Skeletal muscle tissue (tissue), 4 donors: ENCODE results near the gene PRKACB. TPM values are rescaled to one million over a fixed set of nuclear protein-coding genes. Genes with fewer than 3 reads are reported as not detected.
"Not testable (repeated sequence)": the region's sequence is repeated elsewhere in the genome, so short reads cannot be mapped to it uniquely, and the experiment has no call there.

Experiments
- H3K27ac ChIP-seq: one replicate; pipeline ENCODE4 v1.7.0; 2013; ENCODE audit warnings: mild to moderate bottlenecking, low read depth, low read length, inconsistent platforms
- H3K27me3 ChIP-seq, 3 donors: one replicate each; pipeline ENCODE4 v1.7.0; 2013; ENCODE audit warnings: low read length in 3 of 3; ENCODE audit not compliant: control insufficient read depth in 3 of 3, insufficient read depth in 3 of 3
- H3K36me3 ChIP-seq, 3 donors: one replicate each; pipeline ENCODE4 v1.7.0; 2013; ENCODE audit warnings: low read length in 3 of 3; ENCODE audit not compliant: control insufficient read depth in 3 of 3, insufficient read depth in 3 of 3
- H3K4me1 ChIP-seq, 3 donors: one replicate each; pipeline ENCODE4 v1.7.0; 2013; ENCODE audit warnings: low read length in 3 of 3, mild to moderate bottlenecking in 3 of 3; ENCODE audit not compliant: control insufficient read depth in 3 of 3, insufficient read depth in 3 of 3
- H3K4me3 ChIP-seq, 3 donors: one replicate each; pipeline ENCODE4 v1.7.0; 2013; ENCODE audit warnings: low read length in 3 of 3
- H3K9ac ChIP-seq, 3 donors: one replicate each; pipeline ENCODE4 v1.7.0; 2013; ENCODE audit warnings: low read length in 3 of 3, mild to moderate bottlenecking in 3 of 3, moderate library complexity in 2 of 3, low read depth in 1 of 3
- H3K9me3 ChIP-seq, 3 donors: one replicate each; pipeline ENCODE4 v1.7.0; 2013; ENCODE audit warnings: low read length in 3 of 3; ENCODE audit not compliant: control insufficient read depth in 3 of 3
- total RNA-seq: library from RNA; depleted of rRNA; stranded (reverse); fragments of >200 nt; gene quantifications from one replicate; pipeline ENCODE4 v1.2.3, GENCODE V29; 2014
- donor health status: Osteomylitis.

Gene PRKACB
- total RNA-seq, 1 donor from 2014 or later, result 26.1 TPM

DNA sequence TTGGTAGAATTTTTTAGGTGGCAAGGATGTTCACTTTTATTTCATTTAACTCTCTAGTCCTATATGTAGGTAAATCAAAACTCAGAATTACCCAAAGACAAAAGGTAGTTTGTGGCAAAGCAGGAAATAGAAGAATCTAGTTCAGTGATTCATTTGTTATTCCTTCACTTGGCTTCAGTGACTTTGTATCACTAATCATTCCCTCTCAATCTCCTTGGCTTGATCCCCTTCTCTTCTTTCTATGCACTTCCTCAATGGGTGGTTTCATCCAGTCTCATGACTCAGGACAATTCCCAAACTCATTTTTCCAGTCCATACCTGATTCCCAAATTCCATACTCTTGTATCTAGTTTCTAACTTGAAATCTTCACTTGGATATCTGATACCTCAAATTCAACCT, 64.9 kb downstream of the PRKACB start:
- Histone ChIP-seq H3K9ac (no peak overlapping the region), H3K4me1 (no peaks in the 10 kb centered on the region), H3K27me3 (no peaks in the 10 kb centered on the region), H3K27ac (no peak overlapping the region), H3K4me3 (no peak overlapping the region), H3K36me3 (no peaks in the 10 kb centered on the region), H3K9me3 (no peaks in the 10 kb centered on the region)

DNA sequence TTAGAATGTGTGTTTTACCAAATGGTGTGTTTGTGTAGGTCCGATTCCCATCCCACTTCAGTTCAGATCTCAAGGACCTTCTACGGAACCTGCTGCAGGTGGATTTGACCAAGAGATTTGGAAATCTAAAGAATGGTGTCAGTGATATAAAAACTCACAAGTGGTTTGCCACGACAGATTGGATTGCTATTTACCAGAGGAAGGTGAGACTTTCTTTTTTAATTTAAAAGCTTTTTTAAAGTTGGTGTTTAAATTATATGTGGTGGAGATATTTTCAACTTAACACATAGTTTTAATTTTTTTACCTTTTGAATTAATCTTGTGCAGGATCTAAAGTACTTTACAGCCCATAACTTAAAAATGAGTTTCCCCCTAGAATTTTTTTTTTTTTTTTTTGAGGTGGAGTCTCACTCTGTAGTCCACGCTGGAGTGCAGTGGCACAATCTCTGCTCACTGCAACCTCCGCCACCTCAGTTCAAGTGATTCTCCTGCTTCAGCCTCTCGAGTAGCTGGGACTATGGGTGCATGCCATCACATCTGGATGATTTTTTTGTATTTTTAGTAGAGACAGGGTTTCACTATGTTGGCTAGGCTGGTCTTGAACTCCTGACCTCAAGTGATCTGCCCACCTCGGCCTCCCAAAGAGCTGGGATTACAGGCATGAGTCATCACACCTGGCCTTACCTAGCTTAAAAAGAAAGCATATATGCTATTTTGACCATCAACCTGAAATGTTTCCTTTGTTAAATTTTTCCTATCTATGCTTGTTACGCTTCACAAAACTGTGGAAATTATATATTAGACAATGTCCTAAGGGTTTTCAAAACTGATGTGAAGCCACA, 70.3 kb downstream of the PRKACB start:
- Histone ChIP-seq H3K4me1 (no peaks in the 10 kb centered on the region), H3K27me3 (no peaks in the 10 kb centered on the region), H3K9me3 (no peaks in the 10 kb centered on the region), H3K27ac (no peak overlapping the region), H3K4me3 (no peak overlapping the region), H3K36me3 (no peaks in the 10 kb centered on the region), H3K9ac (no peak overlapping the region)

DNA sequence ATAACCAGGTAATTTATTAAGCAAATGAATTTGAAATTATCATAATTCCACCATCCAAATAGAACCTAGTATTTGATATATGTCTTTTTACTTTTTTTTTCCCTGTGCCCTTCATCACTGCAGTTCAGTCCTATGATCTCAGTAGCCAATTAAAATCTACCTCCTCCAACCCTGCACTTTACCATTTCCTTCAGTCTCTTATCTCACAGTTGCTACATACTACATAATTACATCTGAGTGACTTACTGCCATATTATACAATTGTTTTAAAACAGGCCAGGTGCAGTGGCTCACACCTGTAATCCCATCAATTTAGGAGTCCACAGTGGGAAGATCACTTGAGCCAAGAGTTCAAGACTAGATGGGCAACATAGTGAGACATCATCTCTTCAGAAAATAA, 73.2 kb downstream of the PRKACB start:
- no peaks in the 10 kb centered on the region for H3K36me3 ChIP-seq
- no peak overlapping the region for H3K9ac ChIP-seq
- H3K27me3 ChIP-seq, result no peaks in the 10 kb centered on the region
- no peak overlapping the region for H3K4me3 ChIP-seq
- H3K9me3 ChIP-seq, result no peaks in the 10 kb centered on the region
- H3K27ac ChIP-seq, result no peak overlapping the region
- no peaks in the 10 kb centered on the region for H3K4me1 ChIP-seq

DNA sequence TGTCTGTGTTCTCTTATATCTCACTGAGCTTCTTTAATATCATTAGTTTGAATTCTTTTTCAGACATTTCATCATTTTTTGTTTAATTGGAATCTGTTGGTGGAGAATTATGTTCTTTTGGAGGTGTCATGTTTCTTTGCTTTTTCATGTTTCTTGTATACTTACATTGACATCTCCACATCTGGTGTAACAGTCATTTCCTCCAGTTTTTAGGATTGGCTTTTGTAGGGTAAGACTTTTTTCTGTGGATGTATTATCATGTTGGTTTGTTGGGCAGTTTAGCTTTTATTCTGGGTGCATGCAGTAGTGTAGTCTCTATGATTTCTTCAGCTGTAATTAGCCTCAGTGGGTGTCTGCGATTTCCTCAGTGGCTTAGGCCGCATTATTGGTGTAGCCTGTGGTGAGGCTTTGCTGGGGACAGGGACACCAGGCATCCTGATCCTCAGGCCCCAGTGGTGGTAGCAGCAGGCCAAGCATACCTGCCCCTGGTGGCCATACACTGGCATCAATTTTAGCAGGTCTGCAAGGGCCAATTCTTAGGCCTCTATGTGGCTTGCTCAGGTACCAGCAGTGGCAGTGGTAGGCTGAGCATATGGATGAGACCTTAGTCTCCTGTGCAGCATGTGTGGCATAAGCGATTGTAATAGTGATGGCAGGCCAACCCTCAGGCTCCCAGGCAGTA, 79.8 kb downstream of the PRKACB start:
- Histone ChIP-seq H3K36me3 (no peaks in the 10 kb centered on the region), H3K4me3 (no peak overlapping the region), H3K9ac (no peak overlapping the region), H3K9me3 (no peaks in the 10 kb centered on the region), H3K27me3 (no peaks in the 10 kb centered on the region), H3K4me1 (no peaks in the 10 kb centered on the region), H3K27ac (no peak overlapping the region)

DNA sequence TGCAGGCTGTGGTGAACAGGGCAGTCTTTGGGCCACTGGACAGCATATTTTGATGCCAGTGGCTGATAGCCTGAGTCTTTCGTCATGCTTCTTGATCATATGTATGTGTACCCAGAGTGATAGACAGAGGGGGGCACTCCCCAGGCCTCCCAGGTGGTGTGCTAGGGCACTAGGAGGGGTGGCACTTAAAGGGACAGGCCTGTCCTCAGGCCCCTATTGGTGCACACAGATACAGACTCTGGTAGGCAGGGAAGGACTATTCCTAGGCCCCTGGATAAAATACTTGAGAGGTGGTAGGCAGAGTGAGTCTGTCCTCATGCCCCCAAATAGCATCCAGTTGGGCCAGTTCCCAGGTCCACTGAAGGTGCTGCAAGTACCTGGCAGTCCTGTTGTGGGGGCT, 80.8 kb downstream of the PRKACB start:
- no peaks in the 10 kb centered on the region for H3K36me3 ChIP-seq
- H3K9me3 ChIP-seq, result no peaks in the 10 kb centered on the region
- H3K4me3 ChIP-seq, result no peak overlapping the region
- no peak overlapping the region for H3K9ac ChIP-seq
- no peaks in the 10 kb centered on the region for H3K27me3 ChIP-seq
- no peak overlapping the region for H3K27ac ChIP-seq
- no peaks in the 10 kb centered on the region for H3K4me1 ChIP-seq

DNA sequence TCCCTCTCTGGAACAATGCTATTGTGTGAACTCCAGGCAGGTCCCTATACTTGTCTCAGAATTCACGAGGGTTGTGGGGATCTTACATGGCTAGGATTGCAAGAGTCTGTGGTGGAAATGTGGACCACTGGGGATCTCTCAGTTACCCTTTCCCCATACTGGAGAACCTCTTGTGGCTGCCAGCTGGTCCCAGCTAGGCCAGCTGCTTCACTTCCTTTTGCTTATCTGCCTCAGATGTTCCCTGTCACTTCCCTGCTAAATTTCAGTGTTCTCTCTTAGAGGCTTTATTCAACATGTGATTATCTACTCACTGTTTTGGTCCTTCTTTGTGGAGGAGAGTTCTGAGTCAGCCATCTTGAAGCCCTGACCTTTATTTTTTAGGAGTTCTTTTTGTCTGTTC, 81.6 kb downstream of the PRKACB start:
- Histone ChIP-seq H3K4me1 (no peaks in the 10 kb centered on the region), H3K4me3 (no peak overlapping the region), H3K36me3 (no peaks in the 10 kb centered on the region), H3K27me3 (no peaks in the 10 kb centered on the region), H3K9me3 (no peaks in the 10 kb centered on the region), H3K9ac (no peak overlapping the region), H3K27ac (no peak overlapping the region)

DNA sequence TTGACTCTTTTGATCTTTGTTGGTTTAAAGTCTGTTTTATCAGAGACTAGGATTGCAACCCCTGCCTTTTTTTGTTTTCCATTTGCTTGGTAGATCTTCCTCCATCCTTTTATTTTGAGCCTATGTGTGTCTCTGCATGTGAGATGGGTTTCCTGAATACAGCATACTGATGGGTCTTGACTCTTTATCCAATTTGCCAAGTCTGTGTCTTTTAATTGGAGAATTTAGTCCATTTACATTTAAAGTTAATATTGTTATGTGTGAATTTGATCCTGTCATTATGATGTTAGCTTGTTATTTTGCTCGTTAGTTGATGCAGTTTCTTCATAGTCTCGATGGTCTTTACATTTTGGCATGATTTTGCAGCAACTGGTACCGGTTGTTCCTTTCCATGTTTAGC, 88.6 kb downstream of the PRKACB start:
- not testable (repeated sequence) for H3K27me3 ChIP-seq, H3K4me1 ChIP-seq, H3K4me3 ChIP-seq, H3K9ac ChIP-seq, H3K9me3 ChIP-seq, H3K27ac ChIP-seq
- H3K36me3 ChIP-seq, result peaks cover 0 to 13% (median 2%) of the 10 kb centered on the region in 3 donors

DNA sequence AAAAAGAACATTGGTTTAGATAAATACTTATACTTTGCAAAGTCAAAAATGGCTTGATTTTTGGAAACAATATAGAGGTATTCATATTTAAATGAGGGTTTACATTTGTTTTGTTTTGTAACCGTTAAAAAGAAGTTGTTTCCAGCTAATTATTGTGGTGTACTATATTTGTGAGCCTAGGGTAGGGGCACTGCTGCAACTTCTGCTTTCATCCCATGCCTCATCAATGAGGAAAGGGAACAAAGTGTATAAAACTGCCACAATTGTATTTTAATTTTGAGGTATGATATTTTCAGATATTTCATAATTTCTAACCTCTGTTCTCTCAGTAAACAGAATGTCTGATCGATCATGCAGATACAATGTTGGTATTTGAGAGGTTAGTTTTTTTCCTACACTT, 92.2 kb downstream of the PRKACB start:
- no peaks in the 10 kb centered on the region for H3K9me3 ChIP-seq
- no peak overlapping the region for H3K27ac ChIP-seq

DNA sequence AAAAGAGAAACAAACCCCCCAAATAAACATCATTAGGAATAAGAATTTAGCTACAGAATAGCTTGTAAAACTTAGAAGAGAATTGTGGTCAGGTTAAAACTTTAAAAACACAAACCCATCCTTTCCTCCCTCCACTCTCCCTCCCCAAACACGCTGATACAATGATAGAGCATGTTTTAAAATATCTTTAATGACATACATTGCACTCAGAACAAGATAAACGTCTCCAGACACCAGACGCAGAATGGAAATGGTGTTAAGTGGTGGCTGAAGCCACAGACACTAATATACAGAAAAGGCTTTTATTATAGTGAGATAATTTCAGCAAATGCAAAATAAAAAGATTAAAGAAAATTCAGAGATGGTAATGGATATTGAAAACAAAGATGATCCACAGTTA, 98.6 kb downstream of the PRKACB start:
- Histone ChIP-seq H3K4me1 (no peaks in the 10 kb centered on the region), H3K9ac (no peak overlapping the region)

More for the DNA sequence above, 92.2 kb downstream of the PRKACB start:
- H3K36me3 ChIP-seq, result peaks cover 0 to 13% (median 2%) of the 10 kb centered on the region in 3 donors
- H3K4me1 ChIP-seq, result no peaks in the 10 kb centered on the region
- H3K27me3 ChIP-seq, result no peaks in the 10 kb centered on the region
- no peak overlapping the region for H3K9ac ChIP-seq
- H3K4me3 ChIP-seq, result no peak overlapping the region

DNA sequence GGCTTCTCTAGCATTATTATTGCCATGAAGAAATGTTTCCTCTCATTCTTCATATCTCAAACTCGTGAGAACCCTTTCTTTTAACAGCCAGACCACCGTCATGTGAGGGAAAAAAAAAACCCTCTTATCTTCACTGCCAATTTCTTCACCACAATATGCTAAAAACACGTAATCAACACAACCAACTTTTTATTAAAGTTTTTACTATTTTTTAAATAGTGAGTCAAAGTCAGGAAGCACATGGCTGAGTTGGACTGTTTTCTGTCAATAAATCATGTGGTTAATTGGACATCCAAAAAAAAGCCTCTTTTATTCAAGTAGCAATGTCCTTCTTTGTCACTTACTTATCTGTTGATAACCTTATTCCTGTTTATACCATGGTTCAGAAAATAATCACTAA, 101.5 kb downstream of the PRKACB start:
- H3K9ac ChIP-seq, result no peak overlapping the region
- no peaks in the 10 kb centered on the region for H3K27me3 ChIP-seq
- no peak overlapping the region for H3K27ac ChIP-seq
- H3K36me3 ChIP-seq, result no peaks in the 10 kb centered on the region
- H3K9me3 ChIP-seq, result no peaks in the 10 kb centered on the region
- no peaks in the 10 kb centered on the region for H3K4me1 ChIP-seq
- no peak overlapping the region for H3K4me3 ChIP-seq

More for the DNA sequence above, 98.6 kb downstream of the PRKACB start:
- no peaks in the 10 kb centered on the region for H3K27me3 ChIP-seq
- no peaks in the 10 kb centered on the region for H3K36me3 ChIP-seq
- H3K4me3 ChIP-seq, result no peak overlapping the region
- no peak overlapping the region for H3K27ac ChIP-seq
- no peaks in the 10 kb centered on the region for H3K9me3 ChIP-seq
